TTC549 (cell line): ENCODE data around the gene NAALADL2.

Source experiments
- FAIRE-seq: peaks from 2 replicates; lab custom pipeline; 2012; peaks lifted over from hg19 to GRCh38; lab: Jason Lieb, UNC

NAALADL2 gene

GRCh38 chr3:174859114-174859735, at the start of gene NAALADL2:
TSS of gene NAALADL2 (plus strand) at chr3:174859334.
- FAIRE-seq: no peak

GRCh38 chr3:174810254-174810653, 48.9 kb upstream of the NAALADL2 start:
- no peak for FAIRE-seq

- FAIRE-seq: no peak
Observed at GRCh38 chr3:174812172-174812862, 46.8 kb upstream of the NAALADL2 start.

GRCh38 chr3:174815750-174816149, 43.4 kb upstream of the NAALADL2 start:
- FAIRE-seq: no peak

GRCh38 chr3:174820885-174821284, 38.2 kb upstream of the NAALADL2 start:
- FAIRE-seq: no peak

GRCh38 chr3:174821477-174821876, 37.7 kb upstream of the NAALADL2 start:
- FAIRE-seq: no peak

GRCh38 chr3:174822320-174822719, 36.8 kb upstream of the NAALADL2 start:
- FAIRE-seq: no peak

- FAIRE-seq: no peak
Observed at GRCh38 chr3:174826069-174826468, 33.1 kb upstream of the NAALADL2 start.

- no peak for FAIRE-seq
Observed at GRCh38 chr3:174844746-174845145, 14.4 kb upstream of the NAALADL2 start.

- no peak for FAIRE-seq
Observed at GRCh38 chr3:174846055-174846454, 13.1 kb upstream of the NAALADL2 start.

- no peak for FAIRE-seq
Observed at GRCh38 chr3:174854987-174855386, 4.1 kb upstream of the NAALADL2 start.

GRCh38 chr3:174857301-174857700, 1.8 kb upstream of the NAALADL2 start:
- no peak for FAIRE-seq

- no peak for FAIRE-seq
Observed at GRCh38 chr3:174858353-174858752, 781 bp upstream of the NAALADL2 start.

GRCh38 chr3:174859756-174860155, 622 bp downstream of the NAALADL2 start:
- FAIRE-seq: no peak

- FAIRE-seq: no peak
Observed at GRCh38 chr3:174862101-174862500, 3.0 kb downstream of the NAALADL2 start.

- FAIRE-seq: no peak
Observed at GRCh38 chr3:174862666-174863065, 3.5 kb downstream of the NAALADL2 start.

- FAIRE-seq: no peak
Observed at GRCh38 chr3:174863488-174863887, 4.4 kb downstream of the NAALADL2 start.

- FAIRE-seq: no peak
Observed at GRCh38 chr3:174869448-174869847, 10.3 kb downstream of the NAALADL2 start.

GRCh38 chr3:174873832-174874657, 14.9 kb downstream of the NAALADL2 start:
- no peak for FAIRE-seq

GRCh38 chr3:174882789-174883188, 23.7 kb downstream of the NAALADL2 start:
- FAIRE-seq: no peak

- FAIRE-seq: no peak
Observed at GRCh38 chr3:174883881-174884675, 24.9 kb downstream of the NAALADL2 start.
